Colonic mucosa (tissue), 4 donors: ENCODE results near the gene CRYAB. TPM values are rescaled to one million over a fixed set of nuclear protein-coding genes. Genes with fewer than 3 reads are reported as not detected.

Experiments
- DNase-seq: peaks from one replicate; pipeline ENCODE4 v3.0.0-alpha.2; 2020
- H3K27ac ChIP-seq: fragments of 200-600 bp; one replicate; pipeline ENCODE4 v1.8.0; 2021
- H3K27me3 ChIP-seq: fragments of 200-600 bp; one replicate; pipeline ENCODE4 v1.8.0; 2021
- H3K36me3 ChIP-seq: fragments of 200-600 bp; one replicate; pipeline ENCODE4 v1.8.0; 2021
- H3K4me1 ChIP-seq: fragments of 200-600 bp; one replicate; pipeline ENCODE4 v1.8.0; 2021; ENCODE audit warnings: mild to moderate bottlenecking
- H3K4me3 ChIP-seq: fragments of 200-600 bp; one replicate; pipeline ENCODE4 v1.8.0; 2021
- H3K9ac ChIP-seq, 2 donors: one replicate each; pipeline ENCODE4 v1.7.0; 2013; ENCODE audit warnings: control low read depth in 2 of 2, low read depth in 2 of 2, low read length in 2 of 2
- H3K9me3 ChIP-seq: fragments of 200-600 bp; one replicate; pipeline ENCODE4 v1.8.0; 2021
- intact Hi-C: fragments of 100-400 bp; cut with DNase I; formaldehyde crosslinking; loops from one replicate; pipeline ENCODE4 v1.14.1; 2022
- total RNA-seq, 2 donors: library from RNA; stranded (reverse); fragmentation: NEBNext Ultra II Directional in 1 of 2; extraction: Animal tissue kit (Norgen Biotek cat#: 25700) in 1 of 2; gene quantifications; one replicate each; pipeline ENCODE4 v1.2.1, GENCODE V29; 2021
- TF ChIP-seq, protein P1 (sequence below): fragments of 200-600 bp; IDR thresholded peaks from one replicate; pipeline ENCODE4 v1.8.0; 2022; ENCODE audit warnings: antibody characterized with exemption, mild to moderate bottlenecking
- donor health status: healthy.
- donor health status: DM: no; HTN: no; CAD: no.
- donor health status: DM: no; HTN: no; CAD: no.

Gene CRYAB
- total RNA-seq, 2 donors from 2014 or later, result 10.6 to 166 TPM

DNA sequence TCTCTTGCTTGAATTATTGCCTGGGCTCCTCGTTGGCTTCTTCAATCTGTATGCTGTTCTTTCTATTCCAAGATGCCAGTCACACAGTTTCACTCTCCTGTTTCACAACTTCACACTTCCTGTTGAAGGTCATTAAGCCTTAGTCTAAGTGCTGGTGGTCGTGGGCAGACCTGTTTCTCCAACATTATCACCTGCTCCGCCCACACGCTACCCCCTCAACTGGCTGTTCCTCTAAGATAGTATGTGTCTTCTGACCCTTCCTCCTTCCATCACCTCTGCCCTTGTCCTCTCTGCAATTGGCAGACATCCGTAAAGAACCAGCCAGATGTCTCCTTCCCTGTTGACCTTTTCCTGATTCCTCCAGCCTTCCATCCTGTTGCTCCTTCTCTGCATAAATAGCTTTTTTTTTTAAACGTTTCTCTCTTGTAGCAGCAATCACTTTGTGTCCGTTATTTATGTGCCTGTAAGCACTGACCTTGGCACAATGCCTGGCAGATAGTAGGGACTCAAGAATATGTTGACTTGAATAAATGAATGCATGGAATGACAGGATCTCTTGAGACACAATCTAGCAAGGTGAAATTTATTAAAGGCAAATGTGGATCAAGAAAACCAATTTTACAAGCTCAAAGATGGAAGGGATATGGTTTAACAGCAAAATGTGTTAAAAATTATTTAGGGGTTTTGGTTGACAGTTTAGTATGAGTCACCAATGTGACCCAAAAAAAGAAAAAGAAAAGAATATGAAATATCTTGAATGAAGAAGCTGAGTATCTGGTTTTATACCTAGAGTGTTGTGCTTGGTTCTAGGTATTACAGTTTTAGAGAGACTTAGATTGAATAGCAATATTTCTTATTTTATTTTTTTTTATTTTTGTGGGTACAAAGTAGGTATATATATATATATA, 38.2 kb upstream of the CRYAB start:
- no peaks in the 10 kb centered on the region for H3K9me3 ChIP-seq

DNA sequence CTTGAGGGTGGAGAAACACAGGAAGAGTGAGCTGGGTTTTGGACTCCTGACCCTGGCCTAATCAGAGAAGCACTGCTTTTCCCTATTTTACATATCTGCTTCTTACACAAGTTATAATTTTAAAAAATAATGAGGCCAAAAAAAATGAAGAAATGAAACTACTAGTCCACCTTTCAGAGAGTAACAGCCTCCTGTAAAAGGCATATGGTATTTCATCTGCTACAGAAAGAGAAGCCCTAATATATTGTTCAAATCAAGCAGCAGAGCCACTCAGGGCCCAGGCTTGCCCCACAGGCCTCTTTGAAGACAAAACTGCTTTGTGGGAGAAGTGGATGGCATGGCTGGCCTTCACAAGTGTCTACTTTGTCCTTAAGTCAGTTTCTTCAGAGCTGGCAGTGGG, 35.6 kb upstream of the CRYAB start:
- H3K4me3 ChIP-seq, result no peak overlapping the region
- H3K4me1 ChIP-seq, result no peaks in the 10 kb centered on the region
- H3K9ac ChIP-seq, result no peak overlapping the region
- no peaks in the 10 kb centered on the region for H3K36me3 ChIP-seq
- TF ChIP-seq, protein P1, sequence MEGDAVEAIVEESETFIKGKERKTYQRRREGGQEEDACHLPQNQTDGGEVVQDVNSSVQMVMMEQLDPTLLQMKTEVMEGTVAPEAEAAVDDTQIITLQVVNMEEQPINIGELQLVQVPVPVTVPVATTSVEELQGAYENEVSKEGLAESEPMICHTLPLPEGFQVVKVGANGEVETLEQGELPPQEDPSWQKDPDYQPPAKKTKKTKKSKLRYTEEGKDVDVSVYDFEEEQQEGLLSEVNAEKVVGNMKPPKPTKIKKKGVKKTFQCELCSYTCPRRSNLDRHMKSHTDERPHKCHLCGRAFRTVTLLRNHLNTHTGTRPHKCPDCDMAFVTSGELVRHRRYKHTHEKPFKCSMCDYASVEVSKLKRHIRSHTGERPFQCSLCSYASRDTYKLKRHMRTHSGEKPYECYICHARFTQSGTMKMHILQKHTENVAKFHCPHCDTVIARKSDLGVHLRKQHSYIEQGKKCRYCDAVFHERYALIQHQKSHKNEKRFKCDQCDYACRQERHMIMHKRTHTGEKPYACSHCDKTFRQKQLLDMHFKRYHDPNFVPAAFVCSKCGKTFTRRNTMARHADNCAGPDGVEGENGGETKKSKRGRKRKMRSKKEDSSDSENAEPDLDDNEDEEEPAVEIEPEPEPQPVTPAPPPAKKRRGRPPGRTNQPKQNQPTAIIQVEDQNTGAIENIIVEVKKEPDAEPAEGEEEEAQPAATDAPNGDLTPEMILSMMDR, result no peak
- H3K27ac ChIP-seq, result no peak overlapping the region
- no peak for DNase-seq
- intact Hi-C loops, result no loop called here
- no peaks in the 10 kb centered on the region for H3K9me3 ChIP-seq
- no peaks in the 10 kb centered on the region for H3K27me3 ChIP-seq

More for the DNA sequence above, 38.2 kb upstream of the CRYAB start:
- intact Hi-C loops, result no loop called here
- TF ChIP-seq, protein P1, result no peak
- DNase-seq, result no peak
- Histone ChIP-seq H3K27me3 (no peaks in the 10 kb centered on the region), H3K4me1 (no peaks in the 10 kb centered on the region), H3K36me3 (no peaks in the 10 kb centered on the region), H3K27ac (no peak overlapping the region), H3K9ac (no peak overlapping the region), H3K4me3 (no peak overlapping the region)

DNA sequence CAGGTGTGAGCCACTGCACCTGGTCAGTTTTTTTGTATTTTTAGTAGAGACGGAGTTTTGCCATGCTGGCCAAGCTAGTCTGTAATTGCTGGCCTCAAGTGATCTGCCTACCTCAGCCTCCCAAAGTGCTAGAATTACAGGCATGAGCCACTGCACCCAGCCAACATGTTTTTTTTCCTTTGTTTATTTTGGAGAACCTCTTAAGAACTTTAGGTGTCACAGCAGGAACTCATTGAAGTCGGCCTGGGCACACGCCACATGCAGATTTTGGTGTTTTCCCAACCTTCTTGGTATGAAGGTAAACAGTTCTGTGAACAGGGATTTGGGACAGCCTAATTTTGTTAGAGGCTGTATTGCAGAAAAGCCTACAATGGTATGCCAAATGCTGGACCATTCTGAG, 34.9 kb upstream of the CRYAB start:
- intact Hi-C loops, result no loop called here
- Histone ChIP-seq H3K36me3 (no peaks in the 10 kb centered on the region), H3K4me1 (no peaks in the 10 kb centered on the region), H3K9ac (no peak overlapping the region), H3K27me3 (no peaks in the 10 kb centered on the region), H3K9me3 (no peaks in the 10 kb centered on the region), H3K4me3 (no peak overlapping the region), H3K27ac (no peak overlapping the region)
- TF ChIP-seq, protein P1, result no peak
- no peak for DNase-seq

DNA sequence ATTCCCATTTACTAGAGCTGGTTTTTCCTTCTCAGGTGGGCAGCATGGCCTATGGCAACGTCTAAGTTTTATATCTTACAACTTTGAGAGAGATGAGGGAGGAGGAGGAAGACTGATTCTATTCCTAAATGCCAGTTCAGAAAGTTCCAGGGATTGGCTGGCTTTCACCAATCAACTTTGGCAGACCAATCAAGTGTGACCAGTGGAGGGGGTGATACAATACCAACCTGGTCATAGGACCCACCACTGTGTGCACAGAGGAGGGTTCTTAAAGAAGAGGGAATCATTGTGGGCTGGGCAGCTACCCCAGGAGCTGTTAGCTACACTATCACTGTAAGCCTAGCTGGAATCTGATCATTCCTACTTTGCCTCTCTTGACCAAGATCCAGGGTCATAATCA, 33.6 kb upstream of the CRYAB start:
- no peak overlapping the region for H3K4me3 ChIP-seq
- TF ChIP-seq, protein P1, result no peak
- no peak for DNase-seq
- H3K27me3 ChIP-seq, result no peaks in the 10 kb centered on the region
- H3K9me3 ChIP-seq, result no peaks in the 10 kb centered on the region
- no peak overlapping the region for H3K27ac ChIP-seq
- H3K4me1 ChIP-seq, result no peaks in the 10 kb centered on the region
- no peaks in the 10 kb centered on the region for H3K36me3 ChIP-seq
- H3K9ac ChIP-seq, result no peak overlapping the region
- intact Hi-C loops, result no loop called here

DNA sequence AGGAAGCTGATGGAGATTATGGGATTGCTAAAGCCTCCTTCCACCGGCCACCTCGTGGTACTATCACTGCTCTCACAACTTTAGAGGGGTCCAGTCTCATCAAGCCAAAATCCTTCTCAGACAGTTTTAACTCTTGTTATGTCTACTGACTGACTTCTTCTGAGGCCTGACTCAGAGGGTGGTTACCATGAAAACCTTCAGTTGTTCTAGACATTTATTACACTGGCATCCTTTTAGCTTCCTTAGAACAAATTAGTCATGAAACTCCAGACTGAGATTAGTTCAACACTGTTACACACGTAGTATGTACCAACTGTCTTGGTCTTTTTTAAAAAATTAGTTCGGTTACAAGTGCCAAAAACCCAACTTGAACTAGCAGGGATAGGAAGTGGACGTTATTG, 33.1 kb upstream of the CRYAB start:
- intact Hi-C loops, result no loop called here
- DNase-seq, result no peak
- Histone ChIP-seq H3K4me1 (no peaks in the 10 kb centered on the region), H3K9me3 (no peaks in the 10 kb centered on the region), H3K9ac (no peak overlapping the region), H3K36me3 (no peaks in the 10 kb centered on the region), H3K27me3 (no peaks in the 10 kb centered on the region), H3K4me3 (no peak overlapping the region), H3K27ac (no peak overlapping the region)
- TF ChIP-seq, protein P1, result no peak
